ENCODE results near the gene CDC5L. TPM values are rescaled to one million over a fixed set of nuclear protein-coding genes. Genes with fewer than 3 reads are reported as not detected.

Gene CDC5L
- total and polyA plus RNA-seq, 2 of the 13 experiments (the other 11 are each of a cell fraction or from before 2014, with no cell fraction given) = 11.0 to 34.2 TPM

GRCh38 chr6:44464527-44465310, 77.2 kb downstream of the CDC5L start (continued):
- TF ChIP-seq ZNF639 (CRISPR knock-in tag; conservative IDR thresholded peaks at IDR 0.05) = no peak
- no peak for TF ChIP-seq ZNF839 (CRISPR knock-in tag; IDR thresholded peaks at IDR 0.05; ENCODE audit: borderline replicate concordance)
- no peak for TF ChIP-seq ZNF761 (CRISPR knock-in tag; conservative IDR thresholded peaks at IDR 0.05)
- no peak for TF ChIP-seq SIX4 (CRISPR knock-in tag; IDR thresholded peaks at IDR 0.05)
- no peak for TF ChIP-seq FOXP1 (IDR thresholded peaks at IDR 0.05)
- TF ChIP-seq FOXP1 (CRISPR knock-in tag; IDR thresholded peaks at IDR 0.05) = no peak
- TF ChIP-seq NFRKB (IDR thresholded peaks at IDR 0.05) = no peak
- peak; percentile 65 for TF ChIP-seq ARID5B (CRISPR knock-in tag; IDR thresholded peaks at IDR 0.05)
- no peak for TF ChIP-seq ZBTB38 (CRISPR knock-in tag; IDR thresholded peaks at IDR 0.05)
- TF ChIP-seq ZNF737 (CRISPR knock-in tag; IDR thresholded peaks at IDR 0.05; ENCODE audit: borderline replicate concordance) = no peak
- 0 out of 2 replicates have a peak, but pooled peaks have one; percentile 38 for TF ChIP-seq NR2F2 (IDR thresholded peaks at IDR 0.05; ENCODE audit: borderline replicate concordance, low read depth)
- no peak for TF ChIP-seq GPBP1L1 (CRISPR knock-in tag; IDR thresholded peaks at IDR 0.05)
